NCI-H187 (cell line): ENCODE data around the gene PITX2.

ENCODE experiments used
- DNase-seq, 2 experiments: peaks; one replicate each; lab custom pipeline; 2025; lab: John Stamatoyannopoulos, UW

The PITX2 gene

GRCh38 chr4:110623718-110624397, 981 bp upstream of the PITX2 start:
- DNase-seq: no peak

- DNase-seq: no peak
These were observed 782 bp downstream of the PITX2 start for GRCh38 chr4:110621839-110622751.

- no peak for DNase-seq
These were observed 1.5 kb downstream of the PITX2 start for GRCh38 chr4:110621328-110621812.

GRCh38 chr4:110620691-110621327, 2.1 kb downstream of the PITX2 start:
- no peak for DNase-seq

- no peak for DNase-seq
These were observed 2.6 kb downstream of the PITX2 start for GRCh38 chr4:110620322-110620690.

GRCh38 chr4:110619463-110620247, 3.2 kb downstream of the PITX2 start:
- DNase-seq: no peak

- DNase-seq: no peak
These were observed 4.1 kb downstream of the PITX2 start for GRCh38 chr4:110618581-110619462.

GRCh38 chr4:110617646-110618580, 5.0 kb downstream of the PITX2 start:
- DNase-seq: no peak

GRCh38 chr4:110617075-110617640, 5.7 kb downstream of the PITX2 start:
- DNase-seq: no peak

- DNase-seq: no peak
These were observed 6.4 kb downstream of the PITX2 start for GRCh38 chr4:110616238-110617074.

- no peak for DNase-seq
These were observed 7.3 kb downstream of the PITX2 start for GRCh38 chr4:110615353-110616237.

GRCh38 chr4:110614976-110615352, 7.9 kb downstream of the PITX2 start:
- DNase-seq: no peak

GRCh38 chr4:110614173-110614963, 8.5 kb downstream of the PITX2 start:
- no peak for DNase-seq

- no peak for DNase-seq
These were observed 9.1 kb downstream of the PITX2 start for GRCh38 chr4:110613745-110614144.

GRCh38 chr4:110612631-110613269, 10.1 kb downstream of the PITX2 start:
- DNase-seq: no peak

- no peak for DNase-seq
These were observed 10.9 kb downstream of the PITX2 start for GRCh38 chr4:110611968-110612447.
